Measurements from ENCODE around the gene GNB2.

- TF ChIP-seq CTCF (IDR thresholded peaks at IDR 0.05) (no peak), POLR2A (IDR thresholded peaks at IDR 0.05; ENCODE audit: low read depth) (no peak), POLR2AphosphoS5 (IDR thresholded peaks at IDR 0.05) (no peak)
Measured at GRCh38 chr7:100640517-100641440, 32.8 kb upstream of the GNB2 start.
